Activated CD8-positive, alpha-beta T cell treated with anti-CD3 and anti-CD28 coated beads, Interleukin-2, amount 10 ng/mL, durations not matched to agents 7 days and 5 days (primary cell): ENCODE results near the gene MOSMO. TPM values are rescaled to one million over a fixed set of nuclear protein-coding genes. Genes with fewer than 3 reads are reported as not detected.
A peak's percentile ranks its signal among the peaks of the same experiment; 100 is the strongest.

Source experiments
- ATAC-seq: fragments of 150-1000 bp; cut with Tn5 transposase; one replicate; pipeline ENCODE4 v1.10.0; 2021; ENCODE audit warnings: moderate library complexity
- CTCF ChIA-PET: fragments of 350-600 bp; sonication (Branson Sonifier 250); formaldehyde crosslinking; loops from one replicate; lab custom pipeline; 2021; ENCODE audit warnings: antibody characterized with exemption; lab: Charles Lee
- POLR2A ChIA-PET: fragments of 350-600 bp; sonication (Branson Sonifier 250); formaldehyde crosslinking; loops from one replicate; lab custom pipeline; 2021; ENCODE audit warnings: antibody characterized with exemption; lab: Charles Lee
- DNase-seq: peaks from one replicate; pipeline ENCODE4 v3.0.0-alpha.2; 2020
- H3K27ac Mint-ChIP-seq: one replicate; pipeline ENCODE4 v1.8.0; 2021; ENCODE audit warnings: mild to moderate bottlenecking, mixed read lengths
- H3K27me3 Mint-ChIP-seq: one replicate; pipeline ENCODE4 v1.8.0; 2021; ENCODE audit warnings: low read depth, mixed read lengths
- H3K36me3 Mint-ChIP-seq: one replicate; pipeline ENCODE4 v1.8.0; 2021; ENCODE audit warnings: low read depth, mixed read lengths
- H3K4me1 Mint-ChIP-seq: one replicate; pipeline ENCODE4 v1.8.0; 2021; ENCODE audit warnings: low read depth, mixed read lengths
- H3K4me3 Mint-ChIP-seq: one replicate; pipeline ENCODE4 v1.8.0; 2021; ENCODE audit warnings: mild to moderate bottlenecking, mixed read lengths
- H3K9me3 Mint-ChIP-seq: one replicate; pipeline ENCODE4 v1.8.0; 2022; ENCODE audit warnings: mixed read lengths; ENCODE audit not compliant: insufficient read depth
- total RNA-seq, 2 experiments: library from RNA; stranded (reverse); gene quantifications; one replicate each; pipeline ENCODE4 v1.2.3, GENCODE V29; 2021

MOSMO gene
- total RNA-seq, 2 experiments from 2014 or later, result 11.4 to 11.9 TPM

DNA sequence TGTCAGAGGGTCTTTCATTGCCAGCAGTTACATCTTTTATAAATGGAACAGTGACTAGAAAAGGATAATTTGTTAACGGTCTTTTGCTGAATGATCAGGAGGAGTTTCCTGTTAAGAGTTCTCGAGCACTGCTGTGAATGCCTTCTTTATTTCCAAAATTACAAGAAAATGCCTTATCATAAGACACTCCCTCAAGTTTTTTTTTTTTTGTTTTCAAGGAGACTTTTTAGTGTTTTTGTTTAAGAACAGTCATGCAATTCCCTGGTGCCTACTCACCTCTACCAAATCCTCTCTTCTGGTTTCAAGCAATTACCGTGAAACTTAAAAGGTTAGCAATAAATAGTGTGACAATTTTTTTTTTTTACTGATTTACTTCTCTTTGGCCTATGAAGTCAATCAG lies 65.4 kb downstream of the MOSMO start:
- ChIA-PET POLR2A (no interaction called here), CTCF (interaction anchor here (1.1 to 1.4 kb wide), 2 partner anchors 9 to 73 kb away, joined by 3 to 4 read pairs; partner anchors contain the start of gene PDZD9)
- Mint-ChIP-seq H3K4me3 (no peak overlapping the region), H3K9me3 (no peaks in the 10 kb centered on the region), H3K27me3 (no peaks in the 10 kb centered on the region), H3K4me1 (no peaks in the 10 kb centered on the region), H3K36me3 (no peaks in the 10 kb centered on the region), H3K27ac (no peak overlapping the region)
- no peak for DNase-seq
- ATAC-seq, result no peak

DNA sequence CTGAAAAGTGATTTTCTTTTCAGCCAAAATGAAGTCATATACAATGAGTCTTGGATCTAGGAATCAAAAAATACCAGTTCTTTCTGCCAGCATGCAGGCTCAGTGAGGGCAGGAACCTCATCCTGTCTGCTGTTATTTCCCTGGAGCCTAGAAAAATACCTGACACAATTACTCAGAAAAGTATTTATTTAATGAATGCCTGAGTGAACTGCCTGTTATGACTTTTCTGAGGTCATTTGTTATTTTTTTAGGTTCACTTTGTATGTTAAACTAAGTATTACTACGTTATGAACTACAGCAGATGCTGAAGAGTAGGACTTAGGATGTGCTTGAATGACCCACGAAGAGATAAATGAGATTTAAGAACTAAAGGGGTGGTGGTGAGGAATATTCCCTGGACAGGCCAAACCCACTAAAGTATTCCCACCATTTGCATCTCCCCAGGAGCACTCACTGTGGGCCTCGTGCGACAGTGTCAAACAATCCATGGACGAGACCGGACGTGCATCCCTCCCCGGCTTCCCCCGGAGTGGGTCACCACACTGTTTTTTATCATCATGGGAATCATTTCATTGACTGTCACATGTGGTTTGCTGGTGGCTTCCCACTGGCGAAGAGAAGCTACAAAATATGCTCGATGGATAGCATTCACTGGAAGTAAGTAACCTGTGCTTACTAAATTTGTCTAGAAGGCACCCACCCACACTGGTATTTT lies 67.3 kb downstream of the MOSMO start:
- Mint-ChIP-seq H3K27me3 (no peaks in the 10 kb centered on the region), H3K36me3 (no peaks in the 10 kb centered on the region), H3K4me1 (no peaks in the 10 kb centered on the region), H3K4me3 (no peak overlapping the region), H3K9me3 (no peaks in the 10 kb centered on the region), H3K27ac (no peak overlapping the region)
- POLR2A ChIA-PET, result no interaction called here
- CTCF ChIA-PET, result interaction anchor here (0.8 to 5.7 kb wide), 4 partner anchors 9 to 76 kb away, joined by 3 to 246 read pairs (median 94); partner anchors contain the start of genes MOSMO and PDZD9
- DNase-seq (no peak), ATAC-seq (no peak)

DNA sequence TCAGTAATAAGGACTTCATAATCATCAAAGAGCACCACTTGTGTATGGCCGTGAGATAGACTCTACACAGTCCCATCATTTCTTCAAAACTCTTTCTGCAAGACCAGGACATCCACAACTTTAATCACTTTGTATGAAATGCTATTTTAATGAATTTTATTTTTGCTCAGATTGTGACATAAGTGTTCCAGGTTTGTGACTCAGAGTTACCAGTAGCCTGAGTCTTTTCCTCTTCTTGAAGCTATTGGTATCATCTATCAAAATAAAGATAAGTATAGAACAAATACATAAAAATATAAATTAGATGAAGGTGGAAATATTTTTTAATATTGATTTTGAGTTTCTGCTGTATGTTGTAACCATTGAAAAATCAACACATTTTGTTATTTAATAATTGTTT lies 67.9 kb downstream of the MOSMO start:
- Mint-ChIP-seq H3K27me3 (no peaks in the 10 kb centered on the region), H3K9me3 (no peaks in the 10 kb centered on the region)
- ATAC-seq, result no peak

DNA sequence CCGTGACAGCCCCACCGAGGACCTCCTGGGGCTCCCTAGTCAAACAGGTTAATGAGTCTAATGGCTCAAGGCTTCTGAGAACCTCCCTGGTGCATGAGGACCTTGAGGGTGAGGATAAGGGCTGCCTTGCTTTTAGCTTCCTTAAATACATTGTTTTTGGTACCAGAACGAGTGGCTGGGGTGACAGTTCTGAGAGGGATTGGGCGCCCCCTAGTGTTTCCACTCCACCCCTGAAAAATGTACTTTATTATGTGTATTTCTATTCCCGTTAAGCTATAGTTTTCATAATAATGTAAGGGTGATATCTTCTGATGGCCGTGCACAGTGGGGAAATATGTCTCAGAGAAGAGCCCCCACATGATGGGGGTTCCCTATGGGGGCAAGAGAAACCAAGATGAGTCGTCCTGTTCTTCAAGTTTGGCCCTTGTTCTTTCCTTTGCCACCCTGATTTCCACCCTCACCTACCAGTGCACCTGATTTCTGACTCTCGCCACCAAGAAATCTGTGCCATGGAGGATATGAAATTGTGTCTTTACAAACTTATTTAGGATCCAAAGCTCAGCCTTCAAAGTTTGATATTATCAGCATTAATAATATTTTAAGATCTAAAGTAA lies 69.9 kb downstream of the MOSMO start:
- Mint-ChIP-seq H3K9me3 (no peaks in the 10 kb centered on the region), H3K27me3 (no peaks in the 10 kb centered on the region), H3K36me3 (no peaks in the 10 kb centered on the region), H3K4me1 (no peaks in the 10 kb centered on the region), H3K4me3 (no peak overlapping the region), H3K27ac (no peak overlapping the region)
- POLR2A ChIA-PET, result interaction anchor here (0.8 to 2.5 kb wide), 3 partner anchors 68 to 111 kb away, joined by 3 to 13 read pairs (median 6); no protein-coding TSS in a partner anchor
- DNase-seq (peak; percentile 82), ATAC-seq (peak; percentile 64)
- CTCF ChIA-PET, result interaction anchor here (0.6 to 5.7 kb wide), 62 partner anchors 8 to 257 kb away, joined by 3 to 246 read pairs (median 6); partner anchors contain the start of genes MOSMO, PDZD9, UQCRC2 and VWA3A

More for the DNA sequence above, 67.9 kb downstream of the MOSMO start:
- ChIA-PET POLR2A (no interaction called here), CTCF (interaction anchor here (0.8 to 5.7 kb wide), 7 partner anchors 10 to 112 kb away, joined by 3 to 246 read pairs (median 49); partner anchors contain the start of genes MOSMO and PDZD9)
- Mint-ChIP-seq H3K4me1 (no peaks in the 10 kb centered on the region), H3K4me3 (no peak overlapping the region), H3K27ac (no peak overlapping the region), H3K36me3 (no peaks in the 10 kb centered on the region)
- no peak for DNase-seq

DNA sequence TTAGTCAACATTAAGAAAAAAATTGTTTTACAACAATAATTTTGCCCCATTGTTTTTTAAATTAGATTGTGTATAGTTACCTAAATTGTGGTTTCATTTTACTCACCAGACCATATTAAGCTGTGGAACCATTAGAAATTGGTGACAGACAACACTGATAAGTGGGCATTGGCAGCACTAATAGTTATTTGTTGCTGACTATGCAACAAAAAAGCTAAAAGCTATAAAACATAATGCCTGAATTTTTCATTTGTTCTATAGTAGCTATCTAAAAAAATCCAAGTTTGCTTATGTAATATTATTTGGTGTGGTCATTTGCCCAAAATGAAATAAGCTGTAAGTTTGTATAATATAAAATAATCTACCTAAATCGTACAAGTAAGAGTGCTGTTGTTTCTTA lies 70.7 kb downstream of the MOSMO start:
- no peaks in the 10 kb centered on the region for H3K36me3 Mint-ChIP-seq
- ATAC-seq, result no peak

DNA sequence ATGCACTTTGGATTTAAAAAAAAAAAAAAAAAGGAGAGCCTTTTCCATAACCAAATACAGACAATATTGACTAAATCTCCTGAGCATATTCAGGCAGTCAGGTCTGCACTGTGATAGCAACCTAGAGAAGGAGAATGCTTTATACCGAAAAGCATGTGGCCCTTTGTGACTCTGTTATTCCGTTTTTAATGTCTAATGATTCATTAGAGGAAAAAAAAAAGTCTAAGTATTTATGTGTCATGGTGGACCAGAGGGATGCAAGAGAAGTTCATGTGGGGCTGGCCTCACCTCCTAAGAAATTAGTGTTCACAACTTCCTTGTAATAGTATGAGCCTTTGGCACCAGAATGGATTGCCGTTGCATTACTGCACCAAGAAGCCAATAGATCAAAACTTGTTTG lies 73.1 kb downstream of the MOSMO start:
- no peak overlapping the region for H3K4me3 Mint-ChIP-seq
- H3K36me3 Mint-ChIP-seq, result peaks cover 2% of the 10 kb centered on the region
- ChIA-PET CTCF (interaction anchor here (1.8 to 2.5 kb wide), 2 partner anchors 79 to 82 kb away, joined by 5 to 12 read pairs; no protein-coding TSS in a partner anchor), POLR2A (no interaction called here)
- H3K27ac Mint-ChIP-seq, result no peak overlapping the region
- DNase-seq (no peak), ATAC-seq (no peak)
- H3K27me3 Mint-ChIP-seq, result no peaks in the 10 kb centered on the region
- no peaks in the 10 kb centered on the region for H3K9me3 Mint-ChIP-seq
- no peaks in the 10 kb centered on the region for H3K4me1 Mint-ChIP-seq

More for the DNA sequence above, 70.7 kb downstream of the MOSMO start:
- ChIA-PET CTCF (interaction anchor here (0.9 to 5.7 kb wide), 38 partner anchors 9 to 209 kb away, joined by 3 to 246 read pairs (median 10); partner anchors contain the start of genes MOSMO, PDZD9, UQCRC2 and VWA3A), POLR2A (interaction anchor here (2.5 kb wide), 1 partner anchor 110 kb away, joined by 13 read pairs; no protein-coding TSS in a partner anchor)
- Mint-ChIP-seq H3K4me1 (no peaks in the 10 kb centered on the region), H3K27ac (no peak overlapping the region), H3K4me3 (no peak overlapping the region), H3K9me3 (no peaks in the 10 kb centered on the region), H3K27me3 (no peaks in the 10 kb centered on the region)
- DNase-seq, result no peak

DNA sequence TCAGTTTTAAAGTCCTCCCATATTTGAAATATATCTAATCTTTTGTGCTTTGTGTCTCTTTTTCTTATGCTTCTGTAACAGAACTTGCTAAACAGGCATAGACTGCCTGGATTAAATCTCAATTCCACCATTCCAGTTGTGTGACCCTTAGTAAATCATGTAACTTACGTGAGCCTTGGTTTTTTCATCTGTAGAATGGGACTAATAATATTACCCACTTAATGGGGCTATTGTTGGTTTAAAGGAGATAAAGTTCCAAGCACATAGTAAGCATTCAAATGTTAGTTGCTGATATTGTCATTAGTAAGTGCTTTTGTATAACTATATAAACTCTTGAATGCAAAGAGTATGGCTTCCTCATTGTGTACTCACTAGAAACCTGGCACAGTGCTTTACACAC lies 78.5 kb downstream of the MOSMO start:
- POLR2A ChIA-PET, result no interaction called here
- H3K27ac Mint-ChIP-seq, result no peak overlapping the region
- no peaks in the 10 kb centered on the region for H3K27me3 Mint-ChIP-seq
- H3K36me3 Mint-ChIP-seq, result peaks cover 5% of the 10 kb centered on the region
- H3K4me3 Mint-ChIP-seq, result no peak overlapping the region
- ATAC-seq, result no peak
- no peaks in the 10 kb centered on the region for H3K4me1 Mint-ChIP-seq
- H3K9me3 Mint-ChIP-seq, result no peaks in the 10 kb centered on the region
- CTCF ChIA-PET, result interaction anchor here (1.8 kb wide), 1 partner anchor 9 kb away, joined by 4 read pairs; no protein-coding TSS in a partner anchor
- no peak for DNase-seq

DNA sequence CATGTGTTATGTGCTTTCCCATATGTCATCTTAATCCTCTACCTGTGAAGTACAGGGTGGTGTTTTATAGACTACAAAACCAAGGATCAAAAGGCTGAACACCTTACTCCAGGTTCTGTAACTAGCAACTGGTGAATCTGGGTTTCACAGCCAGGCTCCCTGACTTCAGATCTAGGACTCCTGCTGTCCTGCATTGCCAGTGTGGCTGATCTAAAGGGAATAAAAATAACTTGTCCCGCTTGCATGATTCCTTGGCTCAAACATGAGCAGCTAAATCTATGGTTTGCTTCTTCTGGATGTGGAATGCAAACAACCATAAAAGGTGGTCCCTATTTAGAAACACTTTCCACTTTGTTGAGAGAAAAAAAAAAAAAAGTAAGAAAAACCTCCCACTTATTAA lies 80.7 kb downstream of the MOSMO start:
- no peak overlapping the region for H3K4me3 Mint-ChIP-seq
- no peak for ATAC-seq
- POLR2A ChIA-PET, result no interaction called here
- no peak overlapping the region for H3K27ac Mint-ChIP-seq
- H3K9me3 Mint-ChIP-seq, result no peaks in the 10 kb centered on the region
- DNase-seq, result no peak
- CTCF ChIA-PET, result interaction anchor here (1.4 to 7.0 kb wide), 2 partner anchors 10 to 11 kb away, joined by 5 to 67 read pairs; no protein-coding TSS in a partner anchor
- peaks cover 5% of the 10 kb centered on the region for H3K36me3 Mint-ChIP-seq
- H3K4me1 Mint-ChIP-seq, result no peaks in the 10 kb centered on the region
- H3K27me3 Mint-ChIP-seq, result peaks cover 4% of the 10 kb centered on the region

DNA sequence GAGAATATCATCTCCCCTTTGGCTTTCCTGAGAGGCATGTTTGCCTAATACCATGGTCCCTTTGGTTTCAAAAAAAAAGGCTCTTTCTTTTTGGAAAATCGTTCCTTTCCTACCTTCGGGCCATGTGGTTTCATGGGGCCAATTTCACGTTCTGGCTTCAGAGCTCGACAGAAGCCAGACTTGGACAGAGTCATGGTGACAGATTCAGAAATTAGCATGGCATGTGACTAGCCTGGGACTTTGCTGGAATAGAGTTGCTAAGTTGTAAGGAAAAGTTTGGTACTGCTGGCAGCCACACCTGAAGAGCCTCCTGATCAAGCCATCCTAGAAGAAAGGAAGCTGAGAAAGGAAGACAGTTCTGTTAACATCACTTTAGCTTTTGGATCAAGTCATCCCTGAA lies 82.0 kb downstream of the MOSMO start:
- no peaks in the 10 kb centered on the region for H3K4me1 Mint-ChIP-seq
- H3K27ac Mint-ChIP-seq, result no peak overlapping the region
- CTCF ChIA-PET, result interaction anchor here (0.7 to 7.0 kb wide), 4 partner anchors 9 to 90 kb away, joined by 3 to 67 read pairs (median 6); no protein-coding TSS in a partner anchor
- POLR2A ChIA-PET, result interaction anchor here (0.6 to 1.0 kb wide), 2 partner anchors 19 to 21 kb away, joined by 3 read pairs; no protein-coding TSS in a partner anchor
- H3K36me3 Mint-ChIP-seq, result peaks cover 5% of the 10 kb centered on the region
- no peaks in the 10 kb centered on the region for H3K9me3 Mint-ChIP-seq
- peaks cover 5% of the 10 kb centered on the region for H3K27me3 Mint-ChIP-seq
- DNase-seq, result no peak
- H3K4me3 Mint-ChIP-seq, result no peak overlapping the region
- no peak for ATAC-seq

DNA sequence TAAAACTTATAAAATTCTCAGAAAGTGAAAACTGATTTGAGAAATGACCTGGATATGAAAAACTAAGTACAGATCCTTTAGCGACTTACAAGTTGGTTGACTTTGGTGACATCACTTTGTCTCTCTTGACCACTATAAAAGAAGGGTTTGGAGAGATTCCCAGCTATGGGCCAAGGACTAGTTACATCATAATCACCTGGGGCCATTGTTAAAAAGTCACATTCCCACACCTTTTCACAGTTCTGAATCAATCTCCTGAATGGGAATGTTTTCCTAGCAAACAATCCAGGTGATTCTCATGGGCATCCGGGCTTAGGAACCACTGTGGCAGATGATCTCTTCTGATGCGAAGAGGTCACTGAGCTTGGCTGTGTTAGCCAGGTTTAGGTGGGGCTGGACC lies 83.8 kb downstream of the MOSMO start:
- Mint-ChIP-seq H3K4me3 (no peak overlapping the region), H3K4me1 (no peaks in the 10 kb centered on the region), H3K36me3 (no peaks in the 10 kb centered on the region), H3K9me3 (no peaks in the 10 kb centered on the region), H3K27ac (no peak overlapping the region), H3K27me3 (peaks cover 8% of the 10 kb centered on the region)
- CTCF ChIA-PET, result interaction anchor here (7.0 kb wide), 1 partner anchor 13 kb away, joined by 67 read pairs; no protein-coding TSS in a partner anchor
- ATAC-seq, result no peak
- POLR2A ChIA-PET, result no interaction called here
- no peak for DNase-seq

DNA sequence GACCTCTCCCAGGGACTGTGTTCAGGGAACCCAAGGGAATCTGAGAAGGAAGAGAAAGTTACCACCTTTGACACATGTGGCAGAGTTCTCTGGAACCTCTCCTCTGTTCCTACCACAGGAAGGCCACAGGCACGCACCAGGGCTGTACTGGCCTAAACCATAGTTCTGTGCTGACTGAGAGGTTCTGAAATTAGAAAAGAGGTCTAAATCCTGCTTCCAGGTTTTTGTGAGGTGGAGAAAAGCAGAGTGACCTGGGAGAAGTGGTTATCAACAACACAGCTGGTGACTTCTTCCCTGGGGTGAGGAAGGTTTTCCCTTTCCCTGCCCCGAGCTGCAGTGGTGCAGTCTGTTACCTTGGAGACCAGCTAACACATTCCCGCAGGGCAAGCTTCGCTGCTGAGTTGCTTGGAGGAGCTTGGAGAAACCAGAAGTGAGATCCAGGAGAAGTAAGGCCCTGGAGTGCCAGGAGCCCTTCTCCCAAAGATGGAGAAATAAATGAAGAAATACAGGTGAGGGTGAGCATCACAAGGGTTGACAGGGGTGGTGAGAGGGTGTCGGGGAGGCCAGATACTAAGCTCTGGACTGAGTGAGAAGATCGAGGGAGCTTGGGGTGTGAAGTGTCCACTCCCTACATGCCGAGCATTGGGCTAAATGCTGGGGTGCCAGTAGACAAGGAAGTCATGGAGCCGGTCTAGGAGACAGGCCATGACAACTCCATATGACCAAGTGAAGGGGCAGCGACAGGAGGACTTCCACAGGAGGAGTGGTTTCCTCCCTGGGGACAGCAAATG lies 84.4 kb downstream of the MOSMO start, which contains the start of gene VWA3A:
Gene VWA3A, plus strand, starts transcription at position 399 of the 791 bp plus-strand sequence. Its CDS starts 97 bp downstream, at position 496.
- Mint-ChIP-seq H3K4me1 (no peaks in the 10 kb centered on the region), H3K9me3 (no peaks in the 10 kb centered on the region), H3K27ac (no peak within 1 kb of the TSS), H3K27me3 (peaks cover 8% of the 10 kb centered on the region), H3K36me3 (no peaks in the 10 kb centered on the region), H3K4me3 (no peak within 1 kb of the TSS)
- ChIA-PET POLR2A (no interaction called here), CTCF (interaction anchor here (1.1 to 7.0 kb wide), 2 partner anchors 14 to 95 kb away, joined by 3 to 67 read pairs; no protein-coding TSS in a partner anchor)
- no peak for ATAC-seq
- no peak for DNase-seq
